ENCODE data around the gene APBB2. TPM values are rescaled to one million over a fixed set of nuclear protein-coding genes. Genes with fewer than 3 reads are reported as not detected.

Gene APBB2
- total RNA-seq, 1 donor, result 75.8 TPM

GRCh38 chr4:41072021-41072777, 142.1 kb downstream of the APBB2 start:
- TF ChIP-seq CTCF (IDR thresholded peaks at IDR 0.05; ENCODE audit: insufficient read depth, low read length), result no peak
- DNase-seq (ENCODE audit: low read depth), result no peak
- H3K4me3 ChIP-seq (ENCODE audit: low read depth, low read length), result no peak overlapping the region

- TF ChIP-seq CTCF (IDR thresholded peaks at IDR 0.05; ENCODE audit: insufficient read depth, low read length), result no peak
- peak; percentile 58 for DNase-seq (ENCODE audit: low read depth)
- H3K4me3 ChIP-seq (ENCODE audit: low read depth, low read length), result no peak overlapping the region
These were observed 143.6 kb downstream of the APBB2 start for GRCh38 chr4:41070516-41071281.

- no peak for TF ChIP-seq CTCF (IDR thresholded peaks at IDR 0.05; ENCODE audit: insufficient read depth, low read length)
- no peak for DNase-seq (ENCODE audit: low read depth)
- no peak overlapping the region for H3K4me3 ChIP-seq (ENCODE audit: low read depth, low read length)
These were observed 144.5 kb downstream of the APBB2 start for GRCh38 chr4:41069838-41070237.

- no peak for DNase-seq (ENCODE audit: low read depth)
- no peak for TF ChIP-seq CTCF (IDR thresholded peaks at IDR 0.05; ENCODE audit: insufficient read depth, low read length)
- H3K4me3 ChIP-seq (ENCODE audit: low read depth, low read length), result no peak overlapping the region
These were observed 145.1 kb downstream of the APBB2 start for GRCh38 chr4:41069257-41069656.

GRCh38 chr4:41067369-41067768, 147.0 kb downstream of the APBB2 start:
- no peak for TF ChIP-seq CTCF (IDR thresholded peaks at IDR 0.05; ENCODE audit: insufficient read depth, low read length)
- no peak for DNase-seq (ENCODE audit: low read depth)
- no peak overlapping the region for H3K4me3 ChIP-seq (ENCODE audit: low read depth, low read length)

- TF ChIP-seq CTCF (IDR thresholded peaks at IDR 0.05; ENCODE audit: insufficient read depth, low read length), result no peak
- no peak overlapping the region for H3K4me3 ChIP-seq (ENCODE audit: low read depth, low read length)
- DNase-seq (ENCODE audit: low read depth), result no peak
These were observed 148.3 kb downstream of the APBB2 start for GRCh38 chr4:41066049-41066448.

All from fibroblast of the aortic adventitia (primary cell).